ENCODE results near the gene MRPS27. TPM values are rescaled to one million over a fixed set of nuclear protein-coding genes. Genes with fewer than 3 reads are reported as not detected.

Gene MRPS27
- polyA plus RNA-seq, 10 donors: 33.9 to 53.6 (median 42.4) TPM

- DNase-seq: no peak
These were observed 52.4 kb downstream of the MRPS27 start for GRCh38 chr5:72267685-72268084.

GRCh38 chr5:72266862-72267261 is 53.2 kb downstream of the MRPS27 start:
- DNase-seq: no peak

DNA sequence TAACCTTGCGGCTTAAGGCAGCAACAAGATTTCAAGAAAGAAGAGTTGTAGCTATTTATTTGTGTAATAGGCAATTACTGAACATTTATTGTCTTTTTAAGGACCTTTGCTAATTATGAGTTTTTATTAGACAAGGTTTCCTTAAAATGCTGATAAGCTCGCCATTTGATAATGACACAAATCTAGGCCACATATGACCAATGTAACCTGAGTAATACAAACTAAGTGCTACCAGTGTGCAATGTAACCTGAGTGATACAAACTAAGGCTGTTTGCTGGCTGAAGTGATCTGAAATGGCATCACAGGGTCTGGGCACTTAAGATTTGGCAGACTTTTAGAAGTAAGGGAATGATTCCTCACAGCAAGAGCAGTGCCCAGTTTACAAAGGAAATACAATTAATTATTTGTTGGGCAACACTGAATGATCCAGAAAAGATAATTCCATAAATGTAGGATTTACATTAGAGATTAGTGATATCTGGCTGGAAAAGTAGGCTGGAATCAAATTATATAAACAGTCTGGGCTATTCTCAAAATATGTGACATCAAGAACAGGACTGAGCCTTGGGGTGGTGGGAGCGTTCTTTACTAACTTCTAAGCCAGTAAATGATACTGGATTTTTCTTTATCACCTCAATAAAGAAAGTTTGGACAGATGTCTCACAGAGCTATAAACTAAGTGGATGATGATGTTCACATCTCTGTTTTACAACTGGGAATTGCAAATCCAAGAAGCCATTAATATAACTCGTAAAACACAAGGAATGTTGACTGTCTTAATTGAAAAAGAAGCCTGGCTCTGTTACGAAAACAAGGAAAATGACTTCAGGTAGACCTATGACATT is 54.8 kb downstream of the MRPS27 start:
- DNase-seq: no peak

DNA sequence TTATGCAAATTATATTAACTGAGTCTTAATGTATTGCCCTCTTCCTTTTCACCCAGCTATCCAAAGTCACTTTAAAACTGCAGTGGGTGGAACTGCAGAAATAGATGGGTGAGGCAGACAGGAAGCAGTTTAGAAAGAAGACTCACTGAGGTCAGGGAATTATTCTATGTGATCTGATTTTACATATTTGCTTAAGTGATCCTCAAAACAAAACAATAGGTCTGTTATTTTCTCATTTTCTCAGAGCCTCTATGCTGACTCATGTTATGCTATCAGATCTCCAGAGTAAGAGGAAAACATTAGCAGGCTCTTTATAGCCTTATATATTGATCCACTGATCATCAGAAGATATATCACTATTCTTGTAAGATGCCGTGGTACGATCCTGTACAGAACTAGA is 63.5 kb downstream of the MRPS27 start:
- DNase-seq: no peak

DNA sequence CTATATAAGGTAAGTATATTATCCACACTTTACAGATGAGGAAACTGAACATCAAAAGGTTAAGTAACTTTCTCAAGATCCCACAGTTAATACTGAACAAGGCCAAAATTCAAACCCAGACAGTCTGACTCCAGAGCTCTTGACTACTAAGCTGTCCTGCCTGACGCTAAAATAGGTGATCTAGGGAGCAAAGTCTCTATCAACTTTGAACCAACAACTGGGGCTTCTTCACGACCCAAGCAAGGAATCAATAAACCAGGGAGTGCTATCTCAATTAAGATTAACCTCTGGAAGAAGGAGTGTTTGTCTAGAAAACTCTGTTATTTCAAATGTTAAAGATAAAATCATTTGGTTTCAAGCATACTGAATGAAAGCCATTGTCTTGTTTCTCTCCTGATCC is 64.4 kb downstream of the MRPS27 start:
- DNase-seq: no peak

GRCh38 chr5:72255237-72255636 is 64.8 kb downstream of the MRPS27 start:
- DNase-seq: no peak

GRCh38 chr5:72252574-72253155 is 67.4 kb downstream of the MRPS27 start:
- DNase-seq: no peak

DNA sequence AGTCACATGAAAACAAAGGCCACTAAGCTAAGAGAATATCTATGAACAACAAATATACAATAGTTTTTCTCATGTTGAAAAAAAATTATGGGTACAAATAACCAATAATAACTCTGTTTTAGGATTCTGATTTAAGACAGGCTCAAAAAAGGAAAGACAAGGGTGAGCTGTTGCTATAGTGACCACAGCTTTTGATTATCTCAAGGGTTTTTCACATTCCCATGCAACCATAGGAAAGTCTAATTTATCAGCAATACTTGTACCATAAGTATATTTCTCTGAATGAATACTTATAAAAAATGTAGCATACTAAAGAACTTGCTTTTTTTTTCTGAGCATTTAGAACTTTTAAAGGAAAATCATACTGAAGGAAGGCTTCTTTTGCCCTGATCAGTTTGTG is 68.0 kb downstream of the MRPS27 start:
- DNase-seq: no peak

GRCh38 chr5:72251386-72251785 is 68.7 kb downstream of the MRPS27 start:
- DNase-seq: no peak

- peak; percentile 73 to 88 (median 75) for DNase-seq
These were observed 71.5 kb downstream of the MRPS27 start for GRCh38 chr5:72248410-72248981.

GRCh38 chr5:72246954-72247442 is 73.0 kb downstream of the MRPS27 start:
- DNase-seq: no peak

DNA sequence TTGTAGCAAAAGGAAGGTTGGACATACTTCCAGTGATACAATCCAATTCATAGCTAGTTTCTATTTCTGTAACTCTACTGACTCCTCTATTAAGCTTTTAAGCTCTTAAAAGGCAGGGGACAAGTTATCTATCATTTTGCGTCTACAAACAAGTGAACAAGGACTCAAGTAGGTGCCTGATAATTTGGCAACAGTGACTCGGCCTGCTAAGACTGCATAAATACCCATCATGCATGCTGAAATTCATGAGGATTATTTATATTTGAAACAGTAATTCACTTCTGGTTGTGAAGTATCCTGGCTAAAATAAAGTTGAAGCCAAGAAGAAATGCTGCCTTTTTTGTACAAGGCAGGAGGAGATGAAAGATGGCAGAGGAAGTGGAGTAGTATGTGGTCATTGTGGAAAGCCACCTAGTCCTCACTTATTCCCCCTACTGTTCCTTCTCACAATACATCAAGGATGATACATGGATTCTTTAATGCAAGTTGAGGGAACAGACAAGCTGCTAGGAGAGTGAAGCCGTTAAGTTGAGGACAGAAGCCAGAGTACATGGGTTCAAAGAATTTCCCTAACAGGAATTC is 74.0 kb downstream of the MRPS27 start:
- DNase-seq: peak in 1 of 3 donors; percentile 55

DNA sequence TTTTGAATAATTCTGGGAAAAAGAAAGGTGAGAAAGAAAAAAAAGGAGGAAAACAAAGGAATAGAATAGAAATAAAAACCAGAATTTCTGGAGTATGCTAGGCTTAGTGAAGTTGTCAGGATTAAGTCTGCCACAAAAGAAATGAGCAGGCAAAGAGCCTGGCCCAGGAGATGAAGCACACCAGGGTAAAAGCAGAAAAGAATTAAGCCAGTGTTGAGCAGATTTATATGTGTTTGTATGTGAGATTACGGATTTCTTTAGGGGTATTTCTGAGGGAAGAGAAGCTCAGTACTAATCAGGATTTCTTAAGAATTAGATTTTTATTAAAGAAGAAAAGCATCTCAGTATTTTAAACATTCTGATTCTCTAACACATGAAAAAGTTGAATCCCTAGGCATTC is 74.5 kb downstream of the MRPS27 start:
- DNase-seq: no peak

DNA sequence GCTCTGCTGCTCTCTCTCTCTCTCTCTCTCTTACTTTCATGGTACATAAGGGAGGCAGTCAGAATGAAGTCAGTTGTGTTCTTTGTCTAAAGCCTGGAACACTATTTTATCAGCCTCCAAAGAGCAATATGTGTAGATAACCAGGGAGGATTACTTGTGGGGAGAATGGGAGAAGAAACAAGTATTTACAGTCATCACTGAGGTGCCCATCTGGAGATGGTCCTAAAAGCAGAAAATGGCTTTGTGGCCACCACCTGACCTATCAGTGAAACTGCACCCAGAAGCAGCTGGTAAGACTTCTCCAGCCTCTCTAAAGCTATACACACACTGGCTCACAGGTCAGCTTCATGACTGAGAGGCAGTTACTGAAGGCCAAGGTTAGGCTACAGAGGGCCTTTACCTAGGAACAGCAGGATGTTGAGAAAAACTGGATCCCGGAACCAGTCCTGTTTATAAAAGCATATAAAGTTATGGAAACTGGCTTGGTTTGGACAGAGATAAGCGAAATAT is 75.1 kb downstream of the MRPS27 start:
- no peak for DNase-seq

DNA sequence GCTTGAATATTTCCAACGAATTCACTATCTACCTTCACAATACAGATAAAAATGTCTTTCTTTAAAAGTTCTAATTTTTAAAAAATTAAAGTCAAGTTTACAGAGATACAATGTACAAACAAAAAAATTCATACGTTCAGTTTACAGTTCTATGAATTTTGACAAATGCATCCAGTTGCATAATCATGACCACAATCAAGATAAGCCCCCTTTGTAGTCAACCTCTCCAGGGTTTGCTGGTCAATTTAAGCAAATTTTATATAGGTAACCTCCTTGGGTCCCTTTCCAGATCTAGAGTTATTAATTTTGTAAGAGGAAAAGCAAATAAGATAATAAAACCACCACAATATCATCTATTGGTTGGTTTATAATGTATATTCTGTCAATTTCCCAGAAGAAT is 76.3 kb downstream of the MRPS27 start:
- no peak for DNase-seq

DNA sequence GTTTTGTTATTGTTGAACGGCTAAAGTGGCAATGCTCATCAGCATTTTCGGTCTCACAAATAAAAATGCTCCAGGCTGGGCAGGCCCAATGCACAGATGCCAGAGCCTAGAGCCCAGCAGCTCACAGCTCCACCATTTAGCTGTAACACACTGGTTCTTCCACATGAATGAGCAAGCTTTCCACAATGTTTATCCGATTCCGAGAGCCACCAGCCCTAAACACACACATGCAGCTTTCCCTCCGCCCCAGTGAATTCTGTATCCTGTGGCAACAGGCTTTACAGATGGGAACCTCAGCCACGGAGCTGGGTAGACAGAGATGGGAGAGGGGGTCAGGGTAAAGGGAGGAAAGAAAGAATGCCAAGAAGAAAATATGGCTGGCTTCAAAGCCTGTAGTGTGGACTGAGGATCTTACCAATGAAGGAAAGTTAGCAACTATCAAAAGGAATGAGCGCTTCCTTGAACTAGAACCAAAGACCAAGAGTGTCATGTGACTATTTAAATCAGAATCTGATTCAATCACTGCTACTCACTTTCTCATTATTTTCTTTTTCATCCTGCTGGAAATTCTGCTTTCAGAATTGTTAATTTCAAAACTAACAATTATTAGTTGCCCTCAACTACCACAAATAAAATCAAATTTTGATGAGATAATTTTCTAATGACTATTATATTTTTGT is 77.1 kb downstream of the MRPS27 start:
- no peak for DNase-seq

- no peak for DNase-seq
These were observed 78.6 kb downstream of the MRPS27 start for GRCh38 chr5:72241346-72242003.

GRCh38 chr5:72238712-72239445 is 81.2 kb downstream of the MRPS27 start:
- DNase-seq: no peak

- DNase-seq: no peak
These were observed 82.2 kb downstream of the MRPS27 start for GRCh38 chr5:72237879-72238278.

DNA sequence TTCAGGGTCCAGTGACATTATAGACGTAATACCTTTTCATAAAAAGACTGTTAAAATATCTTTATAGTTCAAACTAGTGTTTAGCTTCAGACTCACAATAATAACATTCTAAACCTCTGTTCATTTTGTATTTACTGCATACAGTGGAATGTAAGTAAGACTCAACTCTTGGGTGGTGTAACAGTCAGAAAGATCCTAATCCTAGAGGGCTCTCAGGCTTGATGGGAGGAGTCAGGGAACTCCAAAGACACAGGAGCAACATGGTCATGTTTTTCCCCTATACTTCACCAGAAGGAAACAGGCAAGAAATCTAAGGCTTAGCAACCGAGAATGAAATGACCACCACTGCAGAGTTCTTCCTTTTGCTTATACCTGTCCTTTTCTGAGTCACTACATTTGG is 82.6 kb downstream of the MRPS27 start:
- DNase-seq: no peak

DNA sequence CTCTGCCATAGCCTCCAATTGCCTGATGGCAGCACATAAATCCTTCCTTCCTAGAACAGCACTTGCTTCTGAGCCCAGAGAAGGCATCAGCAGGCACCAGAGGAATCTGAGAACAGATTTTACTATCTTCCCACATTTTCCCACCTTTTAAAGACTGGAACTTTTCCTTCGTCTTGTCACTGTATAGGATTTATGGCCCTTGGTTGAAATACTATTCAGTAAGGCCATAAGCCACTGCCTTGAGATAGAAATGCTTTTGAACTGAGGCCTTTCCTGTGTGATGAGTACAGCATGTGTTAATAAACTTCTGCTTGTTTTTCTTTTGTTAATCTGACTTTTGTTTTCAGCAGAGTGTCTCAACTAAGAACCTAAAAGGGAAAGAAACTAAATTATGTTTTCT is 84.3 kb downstream of the MRPS27 start:
- DNase-seq: no peak
